ENCODE results near the gene EXOG. TPM values are rescaled to one million over a fixed set of nuclear protein-coding genes. Genes with fewer than 3 reads are reported as not detected.
A peak's percentile ranks its signal among the peaks of the same experiment; 100 is the strongest.

EXOG gene
- total and polyA plus RNA-seq, 7 donors, result 2.4 to 26.9 (median 9.7) TPM

DNA sequence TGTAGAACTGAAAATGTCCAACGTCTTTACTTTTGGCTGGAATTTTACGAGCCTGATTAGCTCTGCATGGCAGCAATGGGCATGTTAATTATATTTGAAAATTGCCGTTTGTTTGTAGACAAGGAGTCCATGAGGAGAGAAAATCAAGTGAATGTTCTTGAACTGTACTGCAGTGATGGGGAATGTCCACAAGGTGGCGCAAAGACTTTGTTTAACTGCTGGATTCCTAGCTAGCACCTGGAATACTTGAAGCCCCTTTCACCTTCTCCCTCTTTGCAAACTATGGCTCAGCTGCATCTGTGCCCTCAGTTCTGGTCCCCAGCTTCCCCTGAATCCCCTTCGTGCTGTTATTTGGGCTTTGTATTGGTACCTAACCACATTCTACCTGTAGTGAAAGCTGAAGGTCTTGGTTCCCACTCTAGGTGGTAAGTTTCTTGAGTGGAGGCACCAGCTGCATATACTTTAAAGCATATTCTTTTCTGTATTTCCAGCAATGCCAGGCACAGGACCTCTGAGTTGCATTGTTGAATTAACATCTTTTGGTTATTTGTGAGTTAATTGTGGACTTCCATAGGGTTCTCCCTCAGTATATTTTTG, 25.3 kb downstream of the EXOG start:
- no peaks in the 10 kb centered on the region for H3K27me3 ChIP-seq
- intact Hi-C loops (cut with DNase I), result loop anchor here (1.0 to 5.0 kb wide), 2 partner anchors 130 to 321 kb away; no protein-coding TSS in a partner anchor
- H3K4me3 ChIP-seq, result no peak overlapping the region
- no peaks in the 10 kb centered on the region for H3K9me3 ChIP-seq
- no peak for DNase-seq
- 1 to 8% methylated on average over 5 of the region's 5 CpGs for WGBS, 2 donors
- H3K4me1 ChIP-seq, result no peaks in the 10 kb centered on the region
- no peak overlapping the region for H3K27ac ChIP-seq
- H3K36me3 ChIP-seq, result peaks cover 6 to 51% (median 28%) of the 10 kb centered on the region in 4 donors
- peak; percentile 66 to 88 (median 83) for TF ChIP-seq CTCF (IDR thresholded peaks at IDR 0.05)
- TF ChIP-seq POLR2AphosphoS5 (IDR thresholded peaks at IDR 0.05), result no peak

- no peaks in the 10 kb centered on the region for H3K27me3 ChIP-seq
- WGBS, 2 donors, result 93 to 95% methylated on average over 6 of the region's 6 CpGs
- no peak overlapping the region for H3K27ac ChIP-seq
- H3K36me3 ChIP-seq, result peaks cover 6 to 53% (median 28%) of the 10 kb centered on the region in 4 donors
- no peak for DNase-seq
- intact Hi-C loops (cut with DNase I), result loop anchor here (5.0 kb wide), 1 partner anchor 320 kb away; no protein-coding TSS in a partner anchor
- H3K4me1 ChIP-seq, result no peaks in the 10 kb centered on the region
- no peak overlapping the region for H3K4me3 ChIP-seq
- TF ChIP-seq CTCF (IDR thresholded peaks at IDR 0.05), result no peak
- no peak for TF ChIP-seq EP300 (IDR thresholded peaks at IDR 0.05)
- no peak for TF ChIP-seq POLR2AphosphoS5 (IDR thresholded peaks at IDR 0.05)
- TF ChIP-seq POLR2A (IDR thresholded peaks at IDR 0.05), result no peak
- H3K9me3 ChIP-seq, result no peaks in the 10 kb centered on the region
Observed at GRCh38 chr3:38522002-38522401, 25.9 kb downstream of the EXOG start.

GRCh38 chr3:38524141-38524739, 28.1 kb downstream of the EXOG start:
- Histone ChIP-seq H3K27me3 (no peaks in the 10 kb centered on the region), H3K9me3 (no peaks in the 10 kb centered on the region), H3K4me1 (no peaks in the 10 kb centered on the region), H3K27ac (no peak overlapping the region), H3K36me3 (peaks cover 6 to 57% (median 28%) of the 10 kb centered on the region in 4 donors), H3K4me3 (no peak overlapping the region)
- no peak for DNase-seq
- intact Hi-C loops (cut with DNase I), result loop anchor here (5.0 kb wide), 1 partner anchor 318 kb away; no protein-coding TSS in a partner anchor
- WGBS, 2 donors, result 96% methylated on average over 5 of the region's 5 CpGs
- TF ChIP-seq CTCF (IDR thresholded peaks at IDR 0.05), result no peak

DNA sequence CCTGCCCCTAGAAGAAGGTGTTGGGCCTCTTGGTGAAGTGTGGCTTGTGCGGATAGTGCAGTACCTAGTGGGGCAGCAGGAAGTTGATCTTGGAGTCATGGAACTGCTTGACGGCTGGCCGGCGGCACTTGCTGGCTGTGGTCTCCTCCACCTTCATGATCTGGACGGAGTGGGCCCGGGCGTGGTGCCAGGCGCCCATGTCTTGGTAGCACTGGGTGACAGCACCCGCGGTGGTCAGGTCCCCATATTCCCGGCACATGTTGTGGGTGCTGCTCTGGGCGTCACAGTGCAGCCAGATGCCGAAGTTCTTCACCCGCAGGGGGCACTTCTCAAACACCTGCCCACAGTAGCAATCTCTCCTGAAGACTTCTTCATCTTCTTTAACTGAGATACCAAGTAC, 30.7 kb downstream of the EXOG start:
- DNase-seq, result no peak
- H3K27me3 ChIP-seq, result no peaks in the 10 kb centered on the region
- TF ChIP-seq POLR2AphosphoS5 (IDR thresholded peaks at IDR 0.05) (no peak), CTCF (IDR thresholded peaks at IDR 0.05) (no peak), EP300 (IDR thresholded peaks at IDR 0.05) (no peak), POLR2A (IDR thresholded peaks at IDR 0.05) (no peak)
- WGBS, 2 donors, result 97 to 98% methylated on average over 14 of the region's 14 CpGs
- H3K4me3 ChIP-seq, result no peak overlapping the region
- H3K4me1 ChIP-seq, result no peaks in the 10 kb centered on the region
- H3K36me3 ChIP-seq, result peaks cover 6 to 57% (median 28%) of the 10 kb centered on the region in 4 donors
- intact Hi-C loops (cut with DNase I), result no loop called here
- H3K9me3 ChIP-seq, result no peaks in the 10 kb centered on the region
- H3K27ac ChIP-seq, result no peak overlapping the region
